HepG2 (cell line): ENCODE measurements around the gene SLC2A6. TPM values are rescaled to one million over a fixed set of nuclear protein-coding genes. Genes with fewer than 3 reads are reported as not detected.
A peak's percentile ranks its signal among the peaks of the same experiment; 100 is the strongest.

Experiments
- AGO2 ChIP-seq: fragments of 200-400 bp; formaldehyde crosslinking; optimal IDR thresholded peaks from 2 replicates; pipeline ENCODE3; 2017; ENCODE audit warnings: mild to moderate bottlenecking, low read depth, low read length, moderate library complexity
- KAT7 ChIP-seq: IDR thresholded peaks from 2 replicates; pipeline ENCODE4 v1.6.1; 2018; ENCODE audit warnings: borderline replicate concordance, missing compliant biosample characterization
- MAF1 ChIP-seq: sonication (generic); formaldehyde crosslinking; IDR thresholded peaks from 2 replicates; pipeline ENCODE4 v1.5.0; 2020; ENCODE audit warnings: missing genetic modification reagents, borderline replicate concordance
- MIER2 ChIP-seq: IDR thresholded peaks from 2 replicates; pipeline ENCODE4 v1.6.1; 2016; ENCODE audit warnings: missing biosample characterization, missing genetic modification reagents
- NBN ChIP-seq: fragments of 450-650 bp; conservative IDR thresholded peaks from 2 replicates; pipeline ENCODE4 v1.6.1; 2017
- NFE2 ChIP-seq: sonication (generic); formaldehyde crosslinking; IDR thresholded peaks from 2 replicates; pipeline ENCODE4 v1.4.0; 2020; ENCODE audit warnings: missing genetic modification reagents
- NKX3-1 ChIP-seq: sonication (generic); formaldehyde crosslinking; IDR thresholded peaks from 2 replicates; pipeline ENCODE4 v1.5.0; 2020; ENCODE audit warnings: missing genetic modification reagents
- NONO ChIP-seq, 2 experiments: fragments of 450-650 bp in 1 of 2; sonication (generic) in 1 of 2; formaldehyde crosslinking in 1 of 2; IDR thresholded peaks in 1 of 2; conservative IDR thresholded peaks in 1 of 2; 2 replicates each; pipeline versions ENCODE4 v1.6.1 to v1.8.0; 2017 to 2022; ENCODE audit warnings: mild to moderate bottlenecking in 1 of 2, missing genetic modification reagents in 1 of 2, moderate library complexity in 1 of 2
- NR1H2 ChIP-seq: sonication (generic); formaldehyde crosslinking; IDR thresholded peaks from 2 replicates; pipeline ENCODE4 v1.8.1; 2022; ENCODE audit warnings: low read depth, missing genetic modification reagents, borderline replicate concordance
- NR2F2 ChIP-seq: IDR thresholded peaks from 2 replicates; pipeline ENCODE4 v1.6.1; 2012; ENCODE audit warnings: low read depth, inconsistent platforms, borderline replicate concordance
- PAX8 ChIP-seq: sonication (generic); formaldehyde crosslinking; IDR thresholded peaks from 2 replicates; pipeline ENCODE4 v1.8.0; 2022; ENCODE audit warnings: mild to moderate bottlenecking, missing genetic modification reagents, borderline replicate concordance
- PTBP1 ChIP-seq: fragments of 200-400 bp; formaldehyde crosslinking; IDR thresholded peaks from 2 replicates; pipeline ENCODE4 v1.6.1; 2018; ENCODE audit warnings: low read length, low read depth; ENCODE audit not compliant: poor library complexity, severe bottlenecking
- SETDB1 ChIP-seq: sonication (generic); formaldehyde crosslinking; IDR thresholded peaks from 2 replicates; pipeline ENCODE4 v1.5.1; 2020; ENCODE audit warnings: missing genetic modification reagents, mild to moderate bottlenecking, borderline replicate concordance
- SIX4 ChIP-seq: sonication (generic); formaldehyde crosslinking; IDR thresholded peaks from 2 replicates; pipeline ENCODE4 v1.4.0; 2020; ENCODE audit warnings: missing genetic modification reagents
- STAG1 ChIP-seq: sonication (generic); formaldehyde crosslinking; IDR thresholded peaks from 2 replicates; pipeline ENCODE4 v1.4.0; 2020; ENCODE audit warnings: missing genetic modification reagents
- ZBTB1 ChIP-seq: sonication (generic); formaldehyde crosslinking; IDR thresholded peaks from 2 replicates; pipeline ENCODE4 v1.4.0; 2020; ENCODE audit warnings: missing genetic modification reagents, borderline replicate concordance
- ZBTB3 ChIP-seq: sonication (generic); formaldehyde crosslinking; IDR thresholded peaks from 2 replicates; pipeline ENCODE4 v1.4.0; 2020; ENCODE audit warnings: low read depth, mild to moderate bottlenecking, moderate library complexity, missing genetic modification reagents, borderline replicate concordance
- ZBTB8A ChIP-seq: sonication (generic); formaldehyde crosslinking; IDR thresholded peaks from 2 replicates; pipeline ENCODE4 v1.4.0; 2020; ENCODE audit warnings: mild to moderate bottlenecking, low read depth, missing genetic modification reagents, borderline replicate concordance
- ZFP90 ChIP-seq: sonication (generic); formaldehyde crosslinking; IDR thresholded peaks from 2 replicates; pipeline ENCODE4 v1.8.0; 2022; ENCODE audit warnings: missing genetic modification reagents, mild to moderate bottlenecking, inconsistent platforms, borderline replicate concordance
- ZNF230 ChIP-seq: sonication (generic); formaldehyde crosslinking; IDR thresholded peaks from 2 replicates; pipeline ENCODE4 v1.4.0; 2020; ENCODE audit warnings: mild to moderate bottlenecking, missing genetic modification reagents
- ZNF775 ChIP-seq: sonication (generic); formaldehyde crosslinking; IDR thresholded peaks from 2 replicates; pipeline ENCODE4 v1.4.0; 2020; ENCODE audit warnings: missing genetic modification reagents, mild to moderate bottlenecking, moderate library complexity, borderline replicate concordance
- polyA plus RNA-seq, 8 experiments: library from polyadenylated mRNA; depleted of rRNA in 3 of 8; stranded (reverse) in 7 of 8; unstranded in 1 of 8; fragments of >200 nt; fragmentation: Illumina TruSeq in 4 of 8; extraction: Trizol in 4 of 8; gene quantifications; 2 replicates each; pipeline versions ENCODE4 v1.2.1 to v1.2.3, GENCODE V29; 2011 to 2016; ENCODE audit warnings: low read depth in 4 of 8, missing spikeins in 1 of 8, mixed read lengths in 1 of 8; ENCODE audit not compliant: insufficient read depth in 1 of 8
- total RNA-seq, 5 experiments: library from RNA; depleted of rRNA; stranded (reverse); fragments of >200 nt; fragmentation: Illumina TruSeq; extraction: Trizol; gene quantifications; 2 replicates each; pipeline ENCODE4 v1.2.3, GENCODE V29; 2016; ENCODE audit warnings: low read depth in 1 of 5
- TF ChIP-seq, protein P1 (sequence below): sonication (generic); formaldehyde crosslinking; IDR thresholded peaks from 2 replicates; pipeline ENCODE4 v1.4.0; 2020; ENCODE audit warnings: missing genetic modification reagents, borderline replicate concordance
- TF ChIP-seq, protein P2 (sequence below): sonication (generic); formaldehyde crosslinking; IDR thresholded peaks from 2 replicates; pipeline ENCODE4 v1.4.0; 2020; ENCODE audit warnings: mild to moderate bottlenecking, missing genetic modification reagents, borderline replicate concordance
- TF ChIP-seq, protein P3 (sequence below): sonication (generic); formaldehyde crosslinking; IDR thresholded peaks from 2 replicates; pipeline ENCODE4 v1.4.0; 2020; ENCODE audit warnings: mild to moderate bottlenecking, missing genetic modification reagents

The SLC2A6 gene
- total and polyA plus RNA-seq, 2 of the 13 experiments (the other 11 are each of a cell fraction or from before 2014, with no cell fraction given), result 4.1 to 15.0 TPM

DNA sequence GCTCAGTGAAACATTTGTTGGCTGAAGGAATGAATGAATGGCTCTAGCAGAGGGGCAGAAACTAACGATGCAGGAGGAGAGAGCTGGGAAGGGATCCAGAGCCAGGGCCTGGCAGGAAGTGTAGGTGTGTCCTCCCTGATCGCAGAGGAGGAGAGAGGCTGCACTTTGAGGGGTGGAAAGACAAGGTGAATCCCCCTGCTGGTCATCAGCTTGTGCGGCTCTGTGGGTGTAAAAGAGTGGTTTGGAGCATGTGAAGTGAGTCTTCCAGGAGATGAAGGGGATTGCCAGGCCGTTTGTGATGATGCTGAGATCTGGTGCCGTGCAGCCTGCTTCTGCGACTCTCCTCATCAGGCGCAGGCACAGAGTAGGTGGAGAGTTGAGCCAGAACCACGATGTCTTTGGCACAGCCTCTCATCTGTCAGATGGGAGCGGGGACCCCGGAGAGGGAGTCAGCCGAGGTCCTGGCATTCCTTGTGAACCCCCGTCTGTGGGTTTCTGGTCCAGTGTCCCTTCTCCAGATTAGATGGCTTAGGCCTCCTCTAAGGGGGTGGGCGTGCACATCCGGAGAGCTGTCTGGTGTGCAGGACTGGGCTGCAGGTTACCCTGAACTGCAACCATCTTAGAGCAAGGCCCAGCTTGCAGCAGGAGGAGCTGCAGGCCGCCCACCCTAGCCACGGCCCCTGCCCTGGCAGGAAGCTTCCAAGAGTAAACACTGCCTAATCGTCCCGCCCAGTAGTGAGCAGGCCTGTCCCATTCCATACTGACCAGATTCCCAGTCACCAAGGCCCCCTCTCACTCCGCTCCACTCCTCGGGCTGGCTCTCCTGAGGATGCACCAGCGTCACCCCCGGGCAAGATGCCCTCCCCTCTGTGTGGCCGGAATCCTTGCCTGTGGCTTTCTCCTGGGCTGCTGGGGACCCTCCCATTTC, 57.0 kb downstream of the SLC2A6 start, which contains the start of gene ADAMTS13 (continued):
- no peak for TF ChIP-seq NONO (IDR thresholded peaks at IDR 0.05)
- 0 out of 2 replicates have a peak, but pooled peaks have one; percentile 60 for TF ChIP-seq NONO (CRISPR knock-in tag; conservative IDR thresholded peaks at IDR 0.05)
- TF ChIP-seq, protein P1, sequence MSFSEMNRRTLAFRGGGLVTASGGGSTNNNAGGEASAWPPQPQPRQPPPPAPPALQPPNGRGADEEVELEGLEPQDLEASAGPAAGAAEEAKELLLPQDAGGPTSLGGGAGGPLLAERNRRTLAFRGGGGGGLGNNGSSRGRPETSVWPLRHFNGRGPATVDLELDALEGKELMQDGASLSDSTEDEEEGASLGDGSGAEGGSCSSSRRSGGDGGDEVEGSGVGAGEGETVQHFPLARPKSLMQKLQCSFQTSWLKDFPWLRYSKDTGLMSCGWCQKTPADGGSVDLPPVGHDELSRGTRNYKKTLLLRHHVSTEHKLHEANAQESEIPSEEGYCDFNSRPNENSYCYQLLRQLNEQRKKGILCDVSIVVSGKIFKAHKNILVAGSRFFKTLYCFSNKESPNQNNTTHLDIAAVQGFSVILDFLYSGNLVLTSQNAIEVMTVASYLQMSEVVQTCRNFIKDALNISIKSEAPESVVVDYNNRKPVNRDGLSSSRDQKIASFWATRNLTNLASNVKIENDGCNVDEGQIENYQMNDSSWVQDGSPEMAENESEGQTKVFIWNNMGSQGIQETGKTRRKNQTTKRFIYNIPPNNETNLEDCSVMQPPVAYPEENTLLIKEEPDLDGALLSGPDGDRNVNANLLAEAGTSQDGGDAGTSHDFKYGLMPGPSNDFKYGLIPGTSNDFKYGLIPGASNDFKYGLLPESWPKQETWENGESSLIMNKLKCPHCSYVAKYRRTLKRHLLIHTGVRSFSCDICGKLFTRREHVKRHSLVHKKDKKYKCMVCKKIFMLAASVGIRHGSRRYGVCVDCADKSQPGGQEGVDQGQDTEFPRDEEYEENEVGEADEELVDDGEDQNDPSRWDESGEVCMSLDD (CRISPR knock-in tag), result no peak
- peak; percentile 67; the same call in 1 of the 2 replicates for TF ChIP-seq ZFP90
- TF ChIP-seq SETDB1 (CRISPR knock-in tag), result no peak
- no peak for TF ChIP-seq ZBTB8A (CRISPR knock-in tag)
- no peak for TF ChIP-seq SIX4 (CRISPR knock-in tag)
- TF ChIP-seq NR1H2, result no peak
- TF ChIP-seq, protein P2, sequence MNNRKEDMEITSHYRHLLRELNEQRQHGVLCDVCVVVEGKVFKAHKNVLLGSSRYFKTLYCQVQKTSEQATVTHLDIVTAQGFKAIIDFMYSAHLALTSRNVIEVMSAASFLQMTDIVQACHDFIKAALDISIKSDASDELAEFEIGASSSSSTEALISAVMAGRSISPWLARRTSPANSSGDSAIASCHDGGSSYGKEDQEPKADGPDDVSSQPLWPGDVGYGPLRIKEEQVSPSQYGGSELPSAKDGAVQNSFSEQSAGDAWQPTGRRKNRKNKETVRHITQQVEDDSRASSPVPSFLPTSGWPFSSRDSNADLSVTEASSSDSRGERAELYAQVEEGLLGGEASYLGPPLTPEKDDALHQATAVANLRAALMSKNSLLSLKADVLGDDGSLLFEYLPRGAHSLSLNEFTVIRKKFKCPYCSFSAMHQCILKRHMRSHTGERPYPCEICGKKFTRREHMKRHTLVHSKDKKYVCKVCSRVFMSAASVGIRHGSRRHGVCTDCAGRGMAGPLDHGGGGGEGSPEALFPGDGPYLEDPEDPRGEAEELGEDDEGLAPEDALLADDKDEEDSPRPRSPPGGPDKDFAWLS (CRISPR knock-in tag), result no peak
- no peak for TF ChIP-seq NR2F2
- TF ChIP-seq ZNF775 (CRISPR knock-in tag), result no peak
- 0 out of 2 replicates have a peak, but pooled peaks have one; percentile 17 for TF ChIP-seq NKX3-1 (CRISPR knock-in tag)
- TF ChIP-seq ZBTB1 (CRISPR knock-in tag), result no peak
- TF ChIP-seq, protein P3, sequence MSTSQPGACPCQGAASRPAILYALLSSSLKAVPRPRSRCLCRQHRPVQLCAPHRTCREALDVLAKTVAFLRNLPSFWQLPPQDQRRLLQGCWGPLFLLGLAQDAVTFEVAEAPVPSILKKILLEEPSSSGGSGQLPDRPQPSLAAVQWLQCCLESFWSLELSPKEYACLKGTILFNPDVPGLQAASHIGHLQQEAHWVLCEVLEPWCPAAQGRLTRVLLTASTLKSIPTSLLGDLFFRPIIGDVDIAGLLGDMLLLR, result no peak
- no peak for TF ChIP-seq PAX8 (CRISPR knock-in tag)
- no peak for TF ChIP-seq AGO2
- no peak for TF ChIP-seq PTBP1
- TF ChIP-seq ZNF230, result 0 out of 2 replicates have a peak, but pooled peaks have one; percentile 31
- TF ChIP-seq NBN, result no peak
- TF ChIP-seq KAT7 (CRISPR knock-in tag), result 0 out of 2 replicates have a peak, but pooled peaks have one; percentile 21
- peak; percentile 3; the same call in 1 of the 2 replicates for TF ChIP-seq STAG1 (CRISPR knock-in tag)
- no peak for TF ChIP-seq MAF1 (CRISPR knock-in tag)
- no peak for TF ChIP-seq MIER2 (CRISPR knock-in tag)
- TF ChIP-seq NFE2 (CRISPR knock-in tag), result no peak
- no peak for TF ChIP-seq ZBTB3 (CRISPR knock-in tag)
